Measurements from ENCODE around the gene SLC9A8.

- TF ChIP-seq POLR2A (IDR thresholded peaks at IDR 0.05): no peak
- no peak for TF ChIP-seq EP300 (IDR thresholded peaks at IDR 0.05; ENCODE audit: low read depth)
Observed at GRCh38 chr20:49867453-49868215, 55.0 kb downstream of the SLC9A8 start.
